ENCODE results near the gene KCNH5.

- TF ChIP-seq POLR2A (IDR thresholded peaks at IDR 0.05) (no peak), CTCF (IDR thresholded peaks at IDR 0.05) (no peak)
Observed at GRCh38 chr14:62800577-62800976, 244.7 kb downstream of the KCNH5 start.
